Measurements from ENCODE around the gene EEF1AKMT3. TPM values are rescaled to one million over a fixed set of nuclear protein-coding genes. Genes with fewer than 3 reads are reported as not detected.

The EEF1AKMT3 gene
- total RNA-seq, 3 donors from 2014 or later, result 1.6 to 4.9 (median 2.0) TPM

DNA sequence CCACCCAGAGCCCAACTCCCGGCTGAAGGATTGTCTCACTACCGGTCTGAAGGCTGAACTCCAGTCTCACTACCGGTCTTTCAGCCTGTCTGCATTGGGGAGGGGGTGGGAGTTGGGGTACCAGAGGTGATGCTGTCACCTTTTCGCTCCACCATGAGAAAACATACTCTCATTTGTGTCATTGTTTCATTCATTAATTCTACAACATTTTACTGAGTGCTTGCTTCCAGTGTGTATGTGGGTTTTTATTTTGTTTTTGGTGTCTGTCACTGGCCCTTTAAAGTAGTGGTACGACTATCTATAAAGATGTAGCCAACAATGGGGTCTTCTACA, 19.8 kb upstream of the EEF1AKMT3 start:
- H3K27me3 Mint-ChIP-seq (ENCODE audit: low read depth), result no peaks in the 10 kb centered on the region
- no peak for ATAC-seq
- peak overlapping the region; percentile 96 for H3K4me3 Mint-ChIP-seq
- H3K4me1 Mint-ChIP-seq (ENCODE audit: low read depth), result peaks cover 54% of the 10 kb centered on the region
- DNase-seq, result no peak
- H3K9me3 Mint-ChIP-seq, result no peaks in the 10 kb centered on the region
- H3K36me3 Mint-ChIP-seq (ENCODE audit: insufficient read depth), result peaks cover 25% of the 10 kb centered on the region

DNA sequence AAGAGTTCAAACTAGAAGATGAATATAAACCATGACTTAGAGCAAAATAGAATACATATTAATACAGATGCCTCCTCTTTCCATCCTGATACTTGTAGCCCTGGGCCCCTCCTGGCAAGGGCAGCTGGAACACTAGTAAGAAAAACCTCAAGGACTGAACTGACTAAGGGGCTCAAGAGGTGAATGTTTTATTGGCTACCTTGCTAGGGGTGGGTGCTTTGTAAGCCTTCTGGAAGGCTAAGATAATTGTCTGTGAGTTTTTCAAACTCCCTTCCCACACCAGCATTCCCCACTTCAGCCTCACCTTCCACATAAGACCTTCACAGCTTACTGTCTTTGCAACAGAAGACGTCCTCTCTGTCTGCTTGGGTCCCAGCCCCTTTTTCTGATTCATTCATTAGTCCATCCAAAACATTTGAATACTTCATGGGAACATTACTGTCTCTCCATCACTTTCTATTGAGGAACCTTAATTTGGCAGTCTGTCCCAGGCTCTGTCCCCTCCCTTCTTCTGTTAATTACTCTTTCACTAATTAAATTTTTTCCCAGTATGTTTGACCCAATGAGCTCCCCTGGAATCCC, 18.6 kb upstream of the EEF1AKMT3 start:
- no peaks in the 10 kb centered on the region for H3K9me3 Mint-ChIP-seq
- no peak for DNase-seq
- H3K4me3 Mint-ChIP-seq, result peak overlapping the region; percentile 86

DNA sequence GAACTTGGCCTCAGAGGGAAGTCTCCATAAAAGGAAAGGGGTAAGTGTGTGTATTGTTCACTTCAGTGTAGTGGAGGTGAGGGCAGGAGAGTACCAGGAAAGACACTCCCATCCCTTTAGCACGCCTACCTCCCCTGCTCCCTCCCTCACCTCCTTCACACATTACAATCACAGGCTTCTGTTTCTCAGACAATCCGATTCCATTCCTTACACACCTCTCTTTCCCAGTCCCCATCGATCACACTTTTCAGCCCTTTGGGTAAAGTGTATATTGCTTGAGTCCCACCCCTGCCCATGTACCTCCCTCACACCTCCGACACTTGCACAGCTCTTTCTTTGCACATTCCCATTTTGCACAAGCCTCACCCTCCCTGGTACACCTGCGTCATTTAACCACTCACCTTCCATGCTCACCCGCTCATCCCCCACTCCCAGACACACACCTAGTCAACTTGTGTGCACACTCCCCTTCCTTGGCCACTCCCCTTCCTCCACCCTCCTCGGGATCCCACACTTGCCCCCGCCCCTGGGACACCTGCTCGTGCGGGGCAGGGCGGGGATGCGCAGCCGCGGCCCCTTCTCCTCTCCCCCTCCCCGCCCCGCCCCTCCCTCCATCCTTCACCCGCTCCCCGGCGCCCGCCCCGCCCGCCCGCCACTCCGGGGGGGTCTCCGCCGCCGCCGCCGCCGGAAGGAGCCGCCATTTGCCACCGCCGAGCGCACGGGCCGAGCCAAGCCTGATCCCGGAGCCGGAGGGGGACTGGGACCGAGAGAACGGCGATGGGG, 17.8 kb upstream of the EEF1AKMT3 start, which contains the start of gene MARCHF9:
MARCHF9 (plus strand) TSS at position 693 of the 783 bp plus-strand sequence. CDS start 426 bp downstream, outside the sequence.
- Mint-ChIP-seq H3K4me3 (peak within 1 kb of the TSS; percentile 86), H3K36me3 (ENCODE audit: insufficient read depth) (peaks cover 21% of the 10 kb centered on the region), H3K4me1 (ENCODE audit: low read depth) (peaks cover 58% of the 10 kb centered on the region), H3K9me3 (no peaks in the 10 kb centered on the region), H3K27me3 (ENCODE audit: low read depth) (no peaks in the 10 kb centered on the region)
- ATAC-seq, result peak; percentile 46 to 48
- peak; percentile 80 for DNase-seq

More for the DNA sequence above, 18.6 kb upstream of the EEF1AKMT3 start:
- Mint-ChIP-seq H3K27me3 (ENCODE audit: low read depth) (no peaks in the 10 kb centered on the region), H3K36me3 (ENCODE audit: insufficient read depth) (peaks cover 24% of the 10 kb centered on the region), H3K4me1 (ENCODE audit: low read depth) (peaks cover 54% of the 10 kb centered on the region)
- no peak for ATAC-seq

DNA sequence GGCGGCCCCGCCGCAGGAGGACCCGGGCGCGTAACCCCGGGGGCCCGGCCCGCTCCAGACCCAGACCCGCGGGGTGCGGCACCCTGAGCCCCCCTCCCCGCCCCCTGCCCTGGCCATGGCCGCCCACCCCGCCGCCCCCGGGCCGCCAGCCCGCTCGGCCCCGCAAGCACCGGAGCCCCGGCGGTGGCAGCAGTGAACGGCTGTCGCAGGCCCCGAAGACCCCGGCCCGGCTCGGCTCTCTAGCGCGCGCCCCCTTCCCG, 17.3 kb upstream of the EEF1AKMT3 start:
- no peak for ATAC-seq

DNA sequence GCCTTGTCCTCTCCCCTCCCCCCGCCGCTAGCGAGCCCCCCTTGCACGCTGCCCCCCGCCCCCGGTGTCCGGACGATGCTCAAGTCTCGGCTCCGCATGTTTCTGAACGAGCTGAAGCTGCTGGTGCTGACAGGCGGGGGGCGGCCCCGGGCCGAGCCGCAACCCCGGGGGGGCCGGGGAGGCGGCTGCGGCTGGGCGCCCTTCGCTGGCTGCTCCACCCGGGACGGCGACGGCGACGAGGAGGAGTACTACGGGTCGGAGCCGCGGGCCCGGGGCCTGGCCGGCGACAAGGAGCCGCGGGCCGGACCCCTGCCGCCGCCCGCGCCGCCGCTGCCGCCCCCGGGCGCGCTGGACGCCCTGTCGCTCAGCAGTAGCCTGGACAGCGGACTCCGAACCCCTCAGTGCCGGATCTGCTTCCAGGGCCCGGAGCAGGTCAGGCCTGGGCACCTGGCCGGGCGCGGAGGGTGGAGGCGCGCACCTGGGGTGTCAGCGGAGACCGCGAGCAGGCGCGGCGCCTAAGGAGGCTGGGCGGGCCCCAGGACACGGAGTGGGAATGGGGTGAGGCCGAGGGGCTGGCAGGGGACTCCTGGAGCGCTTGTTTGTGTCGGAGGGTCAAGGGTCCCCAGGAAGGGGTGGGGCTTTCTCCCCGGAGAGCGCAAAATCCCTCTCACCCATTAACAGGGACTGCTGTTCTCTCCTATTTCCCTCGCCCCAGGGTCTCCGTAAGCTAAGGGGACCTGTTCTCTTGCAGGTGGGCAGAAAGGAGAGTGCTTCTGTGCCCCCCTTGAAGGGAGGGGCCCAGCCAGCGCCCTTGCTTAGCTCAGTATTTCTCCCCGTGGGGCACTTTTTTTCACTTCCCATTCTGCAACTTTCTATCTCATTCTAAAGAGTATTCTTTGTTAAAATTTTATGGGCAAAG, 16.7 kb upstream of the EEF1AKMT3 start:
- DNase-seq (no peak), ATAC-seq (no peak)
- peak overlapping the region; percentile 84 for H3K4me3 Mint-ChIP-seq
- H3K9me3 Mint-ChIP-seq, result no peaks in the 10 kb centered on the region
- H3K36me3 Mint-ChIP-seq (ENCODE audit: insufficient read depth), result peaks cover 18% of the 10 kb centered on the region
- peaks cover 54% of the 10 kb centered on the region for H3K4me1 Mint-ChIP-seq (ENCODE audit: low read depth)
- no peaks in the 10 kb centered on the region for H3K27me3 Mint-ChIP-seq (ENCODE audit: low read depth)

More for the DNA sequence above, 17.3 kb upstream of the EEF1AKMT3 start:
- no peaks in the 10 kb centered on the region for H3K27me3 Mint-ChIP-seq (ENCODE audit: low read depth)
- no peak for DNase-seq
- H3K4me1 Mint-ChIP-seq (ENCODE audit: low read depth), result peaks cover 60% of the 10 kb centered on the region
- H3K36me3 Mint-ChIP-seq (ENCODE audit: insufficient read depth), result peaks cover 24% of the 10 kb centered on the region
- H3K4me3 Mint-ChIP-seq, result no peak overlapping the region
- H3K9me3 Mint-ChIP-seq, result no peaks in the 10 kb centered on the region

DNA sequence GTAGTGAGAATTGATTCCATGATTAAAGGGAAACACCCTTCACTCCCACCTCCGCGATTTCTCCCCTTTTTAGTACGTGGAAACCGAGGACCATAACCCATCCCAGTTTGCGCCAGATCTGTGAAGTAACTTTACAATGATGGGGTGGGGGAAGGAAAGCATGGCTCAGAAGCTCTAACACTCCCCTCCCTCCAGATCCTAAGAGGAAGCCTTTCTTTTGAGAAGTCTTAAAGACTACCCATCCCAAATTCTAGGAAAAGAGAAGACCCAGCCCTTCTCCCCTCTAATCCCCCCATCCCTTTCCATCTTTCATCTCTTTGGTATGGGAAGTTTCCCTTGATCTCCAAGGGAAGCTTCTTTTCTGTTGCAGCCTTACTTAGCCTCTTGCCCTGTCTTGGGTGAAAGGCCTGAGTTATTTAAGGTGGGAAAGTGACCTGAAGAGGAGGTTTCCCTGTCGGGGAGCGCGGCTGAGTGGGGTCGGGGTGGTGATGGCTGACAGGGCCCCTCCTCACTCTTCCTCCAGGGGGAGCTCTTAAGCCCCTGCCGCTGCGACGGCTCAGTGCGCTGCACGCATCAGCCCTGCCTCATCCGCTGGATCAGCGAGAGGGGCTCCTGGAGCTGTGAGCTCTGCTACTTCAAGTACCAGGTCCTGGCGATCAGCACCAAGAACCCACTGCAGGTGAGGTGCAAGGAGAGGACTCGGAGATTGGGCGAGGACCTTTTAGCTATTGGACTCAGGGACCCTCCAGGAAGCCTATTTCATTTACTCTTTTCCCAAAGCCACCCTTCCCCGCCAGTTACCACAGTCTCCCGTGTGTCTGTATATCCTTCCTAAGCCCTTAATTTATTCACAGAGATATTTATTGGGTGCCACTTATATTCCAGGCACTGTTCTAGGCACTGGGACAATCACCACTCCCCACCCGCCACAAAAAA, 15.7 kb upstream of the EEF1AKMT3 start:
- Mint-ChIP-seq H3K9me3 (no peaks in the 10 kb centered on the region), H3K4me1 (ENCODE audit: low read depth) (peaks cover 45% of the 10 kb centered on the region), H3K36me3 (ENCODE audit: insufficient read depth) (peaks cover 11% of the 10 kb centered on the region), H3K4me3 (peak overlapping the region; percentile 84), H3K27me3 (ENCODE audit: low read depth) (no peaks in the 10 kb centered on the region)
- peak; percentile 37 to 42 for ATAC-seq
- DNase-seq, result peak; percentile 69

DNA sequence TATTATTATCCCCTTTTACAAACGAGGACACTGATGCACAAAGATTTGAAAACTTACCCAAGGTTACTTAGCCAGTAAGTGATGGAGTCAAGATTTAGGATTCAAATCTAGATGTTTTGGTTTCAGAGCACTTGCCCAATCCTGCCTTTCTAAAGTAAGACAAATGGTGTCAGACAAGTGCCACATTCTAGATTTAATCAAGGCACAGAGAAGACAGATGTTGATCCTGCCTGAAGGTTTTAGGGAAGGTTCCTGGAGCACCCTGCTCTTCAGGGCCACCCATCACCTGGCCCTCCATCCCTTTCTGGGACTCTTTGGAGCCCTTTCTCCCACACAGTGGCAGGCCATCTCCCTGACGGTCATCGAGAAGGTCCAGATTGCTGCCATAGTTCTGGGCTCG, 14.6 kb upstream of the EEF1AKMT3 start:
- Mint-ChIP-seq H3K4me3 (no peak overlapping the region), H3K36me3 (ENCODE audit: insufficient read depth) (peaks cover 12% of the 10 kb centered on the region), H3K9me3 (no peaks in the 10 kb centered on the region), H3K27me3 (ENCODE audit: low read depth) (no peaks in the 10 kb centered on the region), H3K4me1 (ENCODE audit: low read depth) (peaks cover 37% of the 10 kb centered on the region)
- ATAC-seq, result no peak
- DNase-seq, result no peak

DNA sequence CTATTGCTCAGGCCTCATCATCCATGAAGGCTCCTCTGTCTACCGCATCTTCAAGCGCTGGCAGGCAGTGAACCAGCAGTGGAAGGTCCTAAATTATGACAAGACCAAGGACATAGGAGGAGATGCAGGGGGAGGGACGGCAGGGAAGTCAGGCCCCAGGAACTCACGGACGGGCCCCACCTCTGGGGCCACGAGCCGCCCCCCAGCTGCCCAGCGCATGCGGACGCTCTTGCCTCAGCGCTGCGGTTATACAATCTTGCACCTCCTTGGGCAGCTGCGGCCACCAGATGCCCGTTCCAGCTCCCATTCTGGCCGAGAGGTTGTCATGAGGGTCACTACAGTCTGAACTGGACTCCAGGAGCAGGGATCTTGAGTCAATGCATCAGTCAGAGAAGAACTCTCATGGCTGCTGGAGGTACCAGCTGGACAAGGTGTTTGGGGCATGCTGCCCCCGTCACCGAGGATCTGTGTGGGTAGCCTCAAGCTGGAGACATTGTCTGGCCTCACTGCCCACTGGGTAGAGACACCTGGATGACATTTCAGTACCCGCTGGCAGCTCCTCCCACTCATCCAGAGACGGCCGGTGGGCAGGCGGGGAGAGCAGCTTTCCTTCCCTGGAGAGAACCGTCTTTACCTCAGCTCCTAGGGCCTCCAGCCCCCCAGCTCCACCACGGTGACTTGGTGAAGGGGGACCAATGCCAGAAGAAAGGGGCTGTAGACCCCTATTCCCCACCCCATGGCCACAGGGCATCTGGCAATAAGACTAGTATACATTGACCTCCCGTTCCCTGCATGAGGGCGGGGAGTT, 13.7 kb upstream of the EEF1AKMT3 start:
- Mint-ChIP-seq H3K4me3 (no peak overlapping the region), H3K36me3 (ENCODE audit: insufficient read depth) (peaks cover 19% of the 10 kb centered on the region), H3K4me1 (ENCODE audit: low read depth) (peaks cover 31% of the 10 kb centered on the region), H3K27me3 (ENCODE audit: low read depth) (peaks cover 8% of the 10 kb centered on the region), H3K9me3 (no peaks in the 10 kb centered on the region)
- ATAC-seq (no peak), DNase-seq (no peak)

DNA sequence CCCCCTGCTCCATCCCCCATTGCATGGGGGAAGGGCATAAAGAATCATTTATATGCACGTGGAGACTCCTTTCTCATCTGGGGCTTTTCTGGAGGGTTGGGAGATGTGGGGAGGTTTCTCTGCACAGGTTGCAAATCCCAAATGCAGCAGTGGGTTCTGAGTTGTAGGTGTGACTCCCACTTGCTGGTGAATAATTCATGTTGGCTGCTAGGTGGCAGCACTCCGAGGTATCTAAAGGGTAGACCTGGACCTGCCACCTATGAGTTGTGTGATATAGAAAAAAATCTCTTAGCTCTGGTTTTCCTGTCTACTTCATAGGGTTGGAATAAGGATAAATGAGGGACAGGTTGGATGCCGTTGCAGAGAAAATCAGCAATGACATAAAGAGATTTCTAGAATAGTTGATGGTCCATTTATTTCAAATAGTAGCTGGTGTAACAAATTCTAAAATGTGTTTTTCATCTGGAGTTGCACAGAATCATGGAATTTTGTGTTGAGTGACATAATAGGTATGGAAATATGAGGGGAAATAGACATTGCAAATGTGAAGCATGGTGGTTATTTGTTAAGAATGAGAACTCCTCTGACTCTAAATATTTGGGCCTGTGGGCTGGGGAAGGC, 12.9 kb upstream of the EEF1AKMT3 start:
- ATAC-seq, result peak; percentile 17 to 18
- H3K9me3 Mint-ChIP-seq, result no peaks in the 10 kb centered on the region
- DNase-seq, result no peak
- peaks cover 12% of the 10 kb centered on the region for H3K27me3 Mint-ChIP-seq (ENCODE audit: low read depth)
- no peak overlapping the region for H3K4me3 Mint-ChIP-seq
- peaks cover 19% of the 10 kb centered on the region for H3K36me3 Mint-ChIP-seq (ENCODE audit: insufficient read depth)
- peaks cover 29% of the 10 kb centered on the region for H3K4me1 Mint-ChIP-seq (ENCODE audit: low read depth)

DNA sequence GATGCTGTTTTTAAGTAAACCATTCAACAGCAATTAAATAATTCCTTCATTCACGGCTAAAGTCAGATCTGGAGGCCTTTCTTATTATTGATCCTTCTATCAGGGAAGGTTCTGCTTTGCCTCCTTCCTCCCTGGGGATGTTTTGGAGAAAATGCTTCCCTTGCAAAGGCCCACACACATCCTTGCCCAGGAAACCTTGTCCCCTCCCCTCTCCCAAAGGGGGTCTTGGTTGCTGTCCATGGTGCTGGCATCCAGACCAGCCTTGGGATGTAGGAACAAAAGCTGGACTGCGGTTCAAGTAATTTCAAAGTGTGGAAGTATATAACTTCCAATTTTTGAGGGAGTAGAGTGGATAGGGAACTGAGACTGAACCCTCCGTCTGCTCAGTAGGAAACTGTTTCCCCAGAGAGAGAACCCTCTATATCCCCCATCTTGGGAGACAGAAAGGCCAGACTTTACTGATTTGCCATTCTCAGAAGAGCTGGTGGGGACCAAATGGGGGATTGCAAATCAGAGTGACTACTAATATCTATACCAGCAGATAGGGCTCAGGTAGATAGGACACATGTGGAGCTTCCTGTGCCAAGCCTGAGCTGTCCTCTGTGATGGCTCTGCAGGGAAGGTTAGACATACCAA, 11.9 kb upstream of the EEF1AKMT3 start:
- H3K36me3 Mint-ChIP-seq (ENCODE audit: insufficient read depth), result peaks cover 19% of the 10 kb centered on the region
- no peak overlapping the region for H3K4me3 Mint-ChIP-seq
- no peaks in the 10 kb centered on the region for H3K9me3 Mint-ChIP-seq
- DNase-seq (no peak), ATAC-seq (no peak)
- peaks cover 32% of the 10 kb centered on the region for H3K4me1 Mint-ChIP-seq (ENCODE audit: low read depth)
- H3K27me3 Mint-ChIP-seq (ENCODE audit: low read depth), result peaks cover 15% of the 10 kb centered on the region

DNA sequence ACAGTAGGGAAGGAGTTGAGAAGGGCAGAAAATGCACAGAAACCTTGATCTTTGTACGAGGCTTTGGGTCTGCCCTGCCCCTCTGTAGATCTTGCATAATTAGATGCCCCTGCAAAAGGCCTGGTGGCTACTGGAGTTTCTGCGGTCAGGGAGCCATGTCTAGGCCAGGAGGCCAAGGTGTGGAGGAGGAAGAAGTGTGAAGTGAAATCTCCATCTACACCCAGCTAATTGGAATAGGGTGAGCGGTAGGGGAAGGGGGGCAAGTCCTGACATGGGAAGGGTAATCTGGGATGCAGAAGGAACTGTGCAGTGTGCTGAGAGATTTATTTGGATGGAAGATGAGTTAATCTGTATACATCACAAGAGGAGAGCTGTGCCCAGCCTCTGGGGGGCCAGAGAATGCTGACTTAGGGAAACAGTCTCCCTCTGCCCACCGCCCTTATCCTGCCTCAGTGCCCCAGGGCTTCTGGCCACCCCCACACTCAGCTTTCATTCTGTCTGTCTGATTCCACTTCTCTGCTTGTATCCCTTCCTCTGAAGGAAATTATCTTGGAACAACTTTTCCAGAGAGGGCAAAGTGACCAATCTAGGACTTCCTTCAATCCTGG, 10.9 kb upstream of the EEF1AKMT3 start:
- no peak for DNase-seq
- H3K4me1 Mint-ChIP-seq (ENCODE audit: low read depth), result peaks cover 35% of the 10 kb centered on the region
- no peak overlapping the region for H3K4me3 Mint-ChIP-seq
- peaks cover 19% of the 10 kb centered on the region for H3K36me3 Mint-ChIP-seq (ENCODE audit: insufficient read depth)
- no peak for ATAC-seq
- no peaks in the 10 kb centered on the region for H3K9me3 Mint-ChIP-seq
- peaks cover 21% of the 10 kb centered on the region for H3K27me3 Mint-ChIP-seq (ENCODE audit: low read depth)

DNA sequence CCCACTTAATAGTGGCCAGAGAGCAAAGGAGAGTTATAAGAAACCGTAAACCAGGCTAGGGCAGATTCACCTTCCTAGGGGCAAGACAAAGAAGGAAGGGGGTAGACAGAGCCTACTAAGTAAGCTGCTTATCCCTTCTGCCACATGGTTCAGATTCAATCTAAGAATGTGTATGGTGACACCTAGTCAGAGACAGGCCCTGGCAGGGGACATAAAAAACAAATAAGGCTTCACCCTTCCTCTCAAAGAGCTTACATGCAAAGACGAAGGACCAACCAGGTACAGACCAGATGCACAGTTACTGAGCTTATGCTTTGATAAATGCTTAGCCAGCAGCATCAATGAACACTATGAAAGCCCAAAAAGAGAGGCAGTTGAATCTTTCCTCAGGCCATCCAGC, 10.0 kb upstream of the EEF1AKMT3 start:
- Mint-ChIP-seq H3K36me3 (ENCODE audit: insufficient read depth) (peaks cover 19% of the 10 kb centered on the region), H3K4me1 (ENCODE audit: low read depth) (peaks cover 32% of the 10 kb centered on the region), H3K27me3 (ENCODE audit: low read depth) (peaks cover 26% of the 10 kb centered on the region), H3K4me3 (no peak overlapping the region), H3K9me3 (no peaks in the 10 kb centered on the region)
- no peak for ATAC-seq
- DNase-seq, result no peak
